ELR (cell line): ENCODE measurements around the gene SENP8.
A peak's percentile ranks its signal among the peaks of the same experiment; 100 is the strongest.
"Not testable (repeated sequence)": the region's sequence is repeated elsewhere in the genome, so short reads cannot be mapped to it uniquely, and the experiment has no call there.

ENCODE experiments used
- DNase-seq: peaks from one replicate; pipeline ENCODE4 v3.0.0-alpha.2; 2015; ENCODE audit warnings: low read depth

SENP8 gene

GRCh38 chr15:72155635-72156616 lies 37.7 kb downstream of the SENP8 start:
- peak; percentile 83 for DNase-seq

- no peak for DNase-seq
These were observed 38.7 kb downstream of the SENP8 start for GRCh38 chr15:72156928-72157327.

GRCh38 chr15:72160696-72161245 lies 42.6 kb downstream of the SENP8 start:
- DNase-seq, result no peak

- no peak for DNase-seq
These were observed 43.3 kb downstream of the SENP8 start for GRCh38 chr15:72161361-72162132.

GRCh38 chr15:72162569-72162968 lies 44.4 kb downstream of the SENP8 start:
- no peak for DNase-seq

- DNase-seq, result no peak
These were observed 45.5 kb downstream of the SENP8 start for GRCh38 chr15:72163719-72164118.

- no peak for DNase-seq
These were observed 48.7 kb downstream of the SENP8 start for GRCh38 chr15:72166716-72167417.

- DNase-seq, result no peak
These were observed 49.2 kb downstream of the SENP8 start for GRCh38 chr15:72167445-72167844.

GRCh38 chr15:72168131-72168807 lies 50.1 kb downstream of the SENP8 start:
- DNase-seq, result peak; percentile 21

- no peak for DNase-seq
These were observed 50.6 kb downstream of the SENP8 start for GRCh38 chr15:72168808-72169190.

- DNase-seq, result no peak
These were observed 51.2 kb downstream of the SENP8 start for GRCh38 chr15:72169236-72169920.

- no peak for DNase-seq
These were observed 51.9 kb downstream of the SENP8 start for GRCh38 chr15:72169921-72170611.

- DNase-seq, result no peak
These were observed 52.5 kb downstream of the SENP8 start for GRCh38 chr15:72170691-72171090.

GRCh38 chr15:72171978-72172377 lies 53.8 kb downstream of the SENP8 start:
- not testable (repeated sequence) for DNase-seq

GRCh38 chr15:72172796-72173195 lies 54.6 kb downstream of the SENP8 start:
- DNase-seq, result no peak

GRCh38 chr15:72173401-72173800 lies 55.2 kb downstream of the SENP8 start:
- DNase-seq, result no peak

GRCh38 chr15:72173864-72174550 lies 55.8 kb downstream of the SENP8 start:
- no peak for DNase-seq

- DNase-seq, result no peak
These were observed 56.5 kb downstream of the SENP8 start for GRCh38 chr15:72174551-72175165.
